WI38 (cell line): ENCODE data around the gene NOLC1.

Source experiments
- H3K4me3 ChIP-seq: 2 replicates; pipeline ENCODE4 v1.5.1; 2011; ENCODE audit warnings: low read depth, mild to moderate bottlenecking, control low read depth, low read length
- TF ChIP-seq, protein P1 (sequence below): IDR thresholded peaks from 2 replicates; pipeline ENCODE4 v1.5.1; 2012; ENCODE audit warnings: low read depth, mild to moderate bottlenecking, control low read depth, low read length

NOLC1 gene

DNA sequence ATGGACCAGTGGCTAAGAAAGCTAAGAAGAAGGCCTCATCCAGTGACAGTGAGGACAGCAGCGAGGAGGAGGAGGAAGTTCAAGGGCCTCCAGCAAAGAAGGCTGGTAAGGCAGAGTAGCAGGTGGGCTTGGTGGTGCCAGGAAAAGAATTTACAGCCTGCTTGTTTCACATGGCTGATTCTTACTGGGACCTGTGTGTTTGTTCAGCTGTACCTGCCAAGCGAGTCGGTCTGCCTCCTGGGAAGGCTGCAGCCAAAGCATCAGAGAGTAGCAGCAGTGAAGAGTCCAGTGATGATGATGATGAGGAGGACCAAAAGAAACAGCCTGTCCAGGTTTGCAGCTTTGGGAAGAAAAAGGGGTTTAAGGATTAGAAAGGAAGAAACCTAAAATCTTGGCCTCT is 5.0 kb downstream of the NOLC1 start:
- no peak overlapping the region for H3K4me3 ChIP-seq
- TF ChIP-seq, protein P1, sequence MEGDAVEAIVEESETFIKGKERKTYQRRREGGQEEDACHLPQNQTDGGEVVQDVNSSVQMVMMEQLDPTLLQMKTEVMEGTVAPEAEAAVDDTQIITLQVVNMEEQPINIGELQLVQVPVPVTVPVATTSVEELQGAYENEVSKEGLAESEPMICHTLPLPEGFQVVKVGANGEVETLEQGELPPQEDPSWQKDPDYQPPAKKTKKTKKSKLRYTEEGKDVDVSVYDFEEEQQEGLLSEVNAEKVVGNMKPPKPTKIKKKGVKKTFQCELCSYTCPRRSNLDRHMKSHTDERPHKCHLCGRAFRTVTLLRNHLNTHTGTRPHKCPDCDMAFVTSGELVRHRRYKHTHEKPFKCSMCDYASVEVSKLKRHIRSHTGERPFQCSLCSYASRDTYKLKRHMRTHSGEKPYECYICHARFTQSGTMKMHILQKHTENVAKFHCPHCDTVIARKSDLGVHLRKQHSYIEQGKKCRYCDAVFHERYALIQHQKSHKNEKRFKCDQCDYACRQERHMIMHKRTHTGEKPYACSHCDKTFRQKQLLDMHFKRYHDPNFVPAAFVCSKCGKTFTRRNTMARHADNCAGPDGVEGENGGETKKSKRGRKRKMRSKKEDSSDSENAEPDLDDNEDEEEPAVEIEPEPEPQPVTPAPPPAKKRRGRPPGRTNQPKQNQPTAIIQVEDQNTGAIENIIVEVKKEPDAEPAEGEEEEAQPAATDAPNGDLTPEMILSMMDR: no peak

DNA sequence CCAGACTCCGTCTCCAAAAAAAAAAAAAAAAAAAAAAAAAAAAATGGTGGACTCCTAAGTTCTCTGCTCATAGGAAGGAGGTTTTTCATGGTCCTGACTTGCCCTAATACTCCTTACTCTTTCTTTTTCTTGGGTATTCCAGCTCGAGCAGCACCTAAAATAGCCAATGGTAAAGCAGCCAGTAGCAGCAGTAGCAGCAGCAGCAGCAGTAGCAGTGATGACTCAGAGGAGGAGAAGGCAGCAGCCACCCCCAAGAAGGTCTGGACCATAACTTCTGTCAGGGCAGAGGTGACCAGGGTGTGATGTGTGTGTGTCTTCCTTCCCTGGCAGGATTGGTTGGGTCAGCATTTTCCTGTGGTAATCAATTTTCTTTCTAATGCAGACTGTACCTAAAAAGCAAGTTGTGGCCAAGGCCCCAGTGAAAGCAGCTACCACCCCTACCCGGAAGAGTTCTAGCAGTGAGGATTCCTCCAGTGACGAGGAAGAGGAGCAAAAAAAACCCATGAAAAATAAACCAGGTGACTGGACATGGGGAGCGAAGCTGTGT is 6.9 kb downstream of the NOLC1 start:
- TF ChIP-seq, protein P1: no peak
- no peak overlapping the region for H3K4me3 ChIP-seq

DNA sequence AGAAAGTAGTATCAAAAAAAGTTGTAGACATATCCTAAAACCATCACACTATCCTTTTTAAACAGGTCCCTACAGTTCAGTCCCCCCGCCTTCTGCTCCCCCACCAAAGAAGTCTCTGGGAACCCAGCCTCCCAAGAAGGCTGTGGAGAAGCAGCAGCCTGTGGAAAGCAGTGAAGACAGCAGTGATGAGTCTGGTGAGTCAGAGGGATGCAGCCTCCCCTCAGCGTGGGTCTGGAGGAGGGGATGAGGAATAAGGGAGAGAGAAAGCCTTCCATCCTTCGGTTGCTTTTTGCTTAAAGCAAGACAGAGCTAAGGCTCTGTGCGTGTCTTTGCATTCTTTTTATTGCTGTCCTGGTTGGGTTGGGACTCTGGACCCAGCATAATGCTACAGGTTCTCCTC is 7.6 kb downstream of the NOLC1 start:
- TF ChIP-seq, protein P1: no peak

DNA sequence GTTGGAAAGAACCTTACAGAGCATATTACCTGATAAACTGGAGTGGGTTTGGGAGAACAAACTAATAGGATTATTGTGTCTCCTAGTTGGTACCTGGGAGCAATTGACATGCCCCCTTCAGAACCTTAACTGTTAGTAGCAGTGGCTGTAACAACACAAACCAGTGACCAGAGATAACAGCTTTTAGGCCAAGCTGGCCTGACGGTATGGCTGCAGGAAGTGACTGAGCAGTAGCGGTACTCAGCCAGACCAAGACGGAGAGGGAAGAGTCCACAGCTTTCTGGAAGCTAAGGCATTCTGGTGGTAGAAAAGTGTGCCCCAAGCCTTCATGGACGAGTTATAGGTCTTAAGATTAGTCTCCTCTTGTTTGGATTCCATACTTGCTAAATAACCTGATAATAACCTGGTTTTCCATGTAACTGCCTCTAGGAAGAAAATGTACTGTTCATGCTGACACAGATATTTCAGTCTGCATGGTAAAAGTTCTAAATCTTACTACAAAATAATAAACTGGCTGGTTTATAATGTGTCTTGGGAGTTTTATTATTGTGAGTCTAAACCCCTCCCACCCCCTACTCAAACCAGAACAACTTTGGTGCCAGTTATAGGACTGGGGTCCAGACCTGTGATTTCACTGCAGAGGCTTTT is 11.3 kb downstream of the NOLC1 start:
- TF ChIP-seq, protein P1: no peak

More for the DNA sequence above, 7.6 kb downstream of the NOLC1 start:
- H3K4me3 ChIP-seq: no peak overlapping the region

DNA sequence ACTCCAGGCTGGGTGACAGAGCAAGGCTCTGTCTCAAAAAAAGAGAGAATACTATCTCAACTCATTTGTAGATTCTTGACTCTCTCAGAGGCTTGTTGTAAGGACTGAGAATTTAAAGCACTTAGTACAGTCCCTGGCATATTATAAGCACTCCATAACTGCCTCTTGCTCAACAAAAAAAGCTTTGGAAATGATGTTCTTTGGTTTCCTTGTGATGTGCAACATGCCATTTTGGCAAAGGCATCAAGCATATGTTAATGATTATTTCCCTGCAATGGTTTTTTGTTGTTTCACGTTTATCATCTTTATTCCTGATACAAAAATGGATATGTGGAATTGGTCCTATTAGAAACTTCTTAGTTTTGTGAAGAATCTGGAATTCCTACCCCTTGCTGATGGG is 15.7 kb downstream of the NOLC1 start:
- TF ChIP-seq, protein P1: no peak
- no peak overlapping the region for H3K4me3 ChIP-seq

More for the DNA sequence above, 11.3 kb downstream of the NOLC1 start:
- H3K4me3 ChIP-seq: no peak overlapping the region

DNA sequence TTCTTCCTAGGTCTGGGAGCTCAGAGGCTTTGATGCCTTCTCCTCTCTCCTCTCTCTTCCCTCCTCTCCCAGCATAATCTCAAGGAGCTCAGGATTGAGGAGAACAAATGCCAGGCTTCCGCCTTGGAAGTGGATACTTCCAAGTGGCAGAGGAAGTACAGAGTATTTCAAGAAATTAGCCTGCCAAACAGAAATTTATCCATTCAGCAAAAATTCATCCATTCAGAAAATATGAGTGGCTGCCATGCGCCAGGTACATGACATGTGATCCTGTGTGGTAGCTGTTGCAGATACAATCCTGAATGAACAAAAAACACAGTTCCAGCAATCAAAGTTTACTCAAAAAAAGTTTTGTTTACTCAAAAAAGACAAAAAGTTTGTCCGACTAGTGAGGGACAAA is 18.4 kb downstream of the NOLC1 start:
- TF ChIP-seq, protein P1: no peak
- no peak overlapping the region for H3K4me3 ChIP-seq

DNA sequence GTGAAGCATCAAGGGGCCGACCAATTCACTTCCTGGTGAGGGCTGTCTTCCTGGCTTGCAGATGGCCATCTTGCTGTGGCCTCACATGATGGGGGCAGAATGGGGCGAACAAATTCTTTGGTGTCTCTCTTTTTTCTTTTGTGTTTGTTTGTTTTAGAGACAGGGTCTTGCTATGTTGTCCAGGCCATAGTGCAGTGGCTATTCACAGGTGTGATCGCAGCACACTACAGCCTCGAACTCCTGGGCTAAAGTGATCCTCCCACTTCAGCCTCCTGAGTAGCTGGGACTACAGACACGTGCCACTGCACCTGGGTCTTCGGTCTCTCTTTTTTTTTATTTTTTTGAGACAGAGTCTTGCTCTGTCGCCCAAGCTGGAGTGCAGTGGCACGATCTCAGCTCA is 20.1 kb downstream of the NOLC1 start:
- TF ChIP-seq, protein P1: no peak
- no peak overlapping the region for H3K4me3 ChIP-seq
